Panc1 (cell line): Measurements from ENCODE around the gene GALNT14.

Experiments used
- CTCF ChIP-seq: fragments of 450-650 bp; IDR thresholded peaks from 2 replicates; pipeline ENCODE4 v1.5.1; 2017; ENCODE audit warnings: mild to moderate bottlenecking
- POLR2AphosphoS5 ChIP-seq: IDR thresholded peaks from 2 replicates; pipeline ENCODE4 v1.6.1; 2012; ENCODE audit warnings: mild to moderate bottlenecking, low read depth, low read length, moderate library complexity

- TF ChIP-seq CTCF (no peak), POLR2AphosphoS5 (no peak)
Observed at GRCh38 chr2:31088504-31089195, 49.6 kb downstream of the GALNT14 start.
